ENCODE results near the gene AATF.

The AATF gene

DNA sequence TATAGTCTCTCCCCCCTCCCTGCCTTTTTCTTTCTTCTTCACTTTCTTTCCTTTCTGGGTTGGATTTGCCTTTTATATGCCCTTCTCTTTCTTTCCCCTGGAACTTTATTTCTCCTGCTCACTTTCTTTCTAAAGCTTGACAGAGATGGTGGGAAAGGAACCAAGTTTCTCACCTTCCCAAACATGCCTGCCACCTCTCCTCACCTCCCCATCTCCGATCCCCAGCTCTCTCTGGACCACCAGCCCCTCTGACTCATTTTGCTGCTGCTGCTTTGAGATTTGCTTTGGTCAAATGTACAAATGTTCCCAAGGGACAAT lies 18.2 kb upstream of the AATF start:
- no peak overlapping the region for H3K4me2 ChIP-seq (ENCODE audit: low read depth, low read length)
- no peak for DNase-seq
- no peaks in the 10 kb centered on the region for H3K9me2 ChIP-seq (replicated peaks; ENCODE audit: insufficient read depth, low read length)
- no peak overlapping the region for H3K27ac ChIP-seq (ENCODE audit: low read length)
- H3K79me2 ChIP-seq (ENCODE audit: low read length): no peaks in the 10 kb centered on the region
- no peaks in the 10 kb centered on the region for H3K36me3 ChIP-seq (replicated peaks; ENCODE audit: insufficient read depth, low read length)
- H3K27me3 ChIP-seq (replicated peaks; ENCODE audit: insufficient read depth, low read length): peaks cover 67% of the 10 kb centered on the region
- no peaks in the 10 kb centered on the region for H3K9me3 ChIP-seq (replicated peaks; ENCODE audit: insufficient read depth, low read length)
- H3K4me1 ChIP-seq (ENCODE audit: low read length): peaks cover 4% of the 10 kb centered on the region; the same call in 1 of the 2 replicates
- TF ChIP-seq EZH2 (optimal IDR thresholded peaks at IDR 0.05; ENCODE audit: low read depth, low read length): no peak
- no peak for TF ChIP-seq EZH2phosphoT487 (IDR thresholded peaks at IDR 0.05; ENCODE audit: low read length)
- TF ChIP-seq, protein P1, sequence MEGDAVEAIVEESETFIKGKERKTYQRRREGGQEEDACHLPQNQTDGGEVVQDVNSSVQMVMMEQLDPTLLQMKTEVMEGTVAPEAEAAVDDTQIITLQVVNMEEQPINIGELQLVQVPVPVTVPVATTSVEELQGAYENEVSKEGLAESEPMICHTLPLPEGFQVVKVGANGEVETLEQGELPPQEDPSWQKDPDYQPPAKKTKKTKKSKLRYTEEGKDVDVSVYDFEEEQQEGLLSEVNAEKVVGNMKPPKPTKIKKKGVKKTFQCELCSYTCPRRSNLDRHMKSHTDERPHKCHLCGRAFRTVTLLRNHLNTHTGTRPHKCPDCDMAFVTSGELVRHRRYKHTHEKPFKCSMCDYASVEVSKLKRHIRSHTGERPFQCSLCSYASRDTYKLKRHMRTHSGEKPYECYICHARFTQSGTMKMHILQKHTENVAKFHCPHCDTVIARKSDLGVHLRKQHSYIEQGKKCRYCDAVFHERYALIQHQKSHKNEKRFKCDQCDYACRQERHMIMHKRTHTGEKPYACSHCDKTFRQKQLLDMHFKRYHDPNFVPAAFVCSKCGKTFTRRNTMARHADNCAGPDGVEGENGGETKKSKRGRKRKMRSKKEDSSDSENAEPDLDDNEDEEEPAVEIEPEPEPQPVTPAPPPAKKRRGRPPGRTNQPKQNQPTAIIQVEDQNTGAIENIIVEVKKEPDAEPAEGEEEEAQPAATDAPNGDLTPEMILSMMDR (IDR thresholded peaks at IDR 0.05; ENCODE audit: low read length): no peak
- no peaks in the 10 kb centered on the region for H3F3A ChIP-seq (ENCODE audit: insufficient read depth, low read length)
- no peak overlapping the region for H2AFZ ChIP-seq (ENCODE audit: low read length)
- no peak overlapping the region for H3K9ac ChIP-seq (ENCODE audit: low read length)
- no peak overlapping the region for H3K4me3 ChIP-seq (ENCODE audit: low read length)
- H4K20me1 ChIP-seq (ENCODE audit: insufficient read depth, low read length): no peaks in the 10 kb centered on the region

DNA sequence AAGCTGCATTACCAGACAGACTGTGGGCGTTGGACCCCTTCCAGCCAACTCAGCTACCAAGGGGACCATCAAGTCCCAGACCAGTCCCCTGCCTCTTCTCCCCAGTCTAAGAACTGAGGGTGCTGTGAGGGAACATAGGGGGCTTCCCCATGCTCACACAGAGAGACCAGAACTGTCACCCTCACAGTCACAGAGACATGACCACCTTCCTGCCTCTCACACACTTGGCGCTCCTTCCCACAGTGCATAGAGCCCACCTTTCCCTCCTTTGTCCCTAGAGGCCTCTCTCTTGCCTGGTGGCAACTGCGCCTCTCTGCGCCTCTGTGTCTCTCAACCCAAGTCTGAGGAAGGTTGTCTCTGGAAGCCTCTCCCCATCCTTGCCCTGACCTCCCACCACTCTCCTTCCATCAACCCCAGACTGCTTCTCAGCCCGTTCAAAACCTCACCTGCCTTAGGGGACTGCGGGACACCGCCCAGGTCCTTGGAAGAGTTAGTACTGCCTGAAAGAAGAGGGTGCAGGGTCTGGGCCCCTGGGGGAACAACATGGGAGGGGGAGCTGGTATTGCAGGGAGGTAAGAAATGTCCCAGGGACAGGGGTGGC lies 17.6 kb upstream of the AATF start:
- Histone ChIP-seq H3K27ac (ENCODE audit: low read length) (no peak overlapping the region), H4K20me1 (ENCODE audit: insufficient read depth, low read length) (no peaks in the 10 kb centered on the region), H3K4me2 (ENCODE audit: low read depth, low read length) (no peak overlapping the region), H3K9me3 (replicated peaks; ENCODE audit: insufficient read depth, low read length) (no peaks in the 10 kb centered on the region), H3K27me3 (replicated peaks; ENCODE audit: insufficient read depth, low read length) (peaks cover 73% of the 10 kb centered on the region), H3K9me2 (replicated peaks; ENCODE audit: insufficient read depth, low read length) (no peaks in the 10 kb centered on the region), H3F3A (ENCODE audit: insufficient read depth, low read length) (no peaks in the 10 kb centered on the region), H3K4me3 (ENCODE audit: low read length) (no peak overlapping the region), H3K79me2 (ENCODE audit: low read length) (no peaks in the 10 kb centered on the region), H3K9ac (ENCODE audit: low read length) (no peak overlapping the region), H3K36me3 (replicated peaks; ENCODE audit: insufficient read depth, low read length) (no peaks in the 10 kb centered on the region), H3K4me1 (ENCODE audit: low read length) (peaks cover 4% of the 10 kb centered on the region; the same call in 1 of the 2 replicates), H2AFZ (ENCODE audit: low read length) (no peak overlapping the region)
- DNase-seq: no peak
- no peak for TF ChIP-seq EZH2 (optimal IDR thresholded peaks at IDR 0.05; ENCODE audit: low read depth, low read length)
- TF ChIP-seq, protein P1 (IDR thresholded peaks at IDR 0.05; ENCODE audit: low read length): no peak
- no peak for TF ChIP-seq EZH2phosphoT487 (IDR thresholded peaks at IDR 0.05; ENCODE audit: low read length)

DNA sequence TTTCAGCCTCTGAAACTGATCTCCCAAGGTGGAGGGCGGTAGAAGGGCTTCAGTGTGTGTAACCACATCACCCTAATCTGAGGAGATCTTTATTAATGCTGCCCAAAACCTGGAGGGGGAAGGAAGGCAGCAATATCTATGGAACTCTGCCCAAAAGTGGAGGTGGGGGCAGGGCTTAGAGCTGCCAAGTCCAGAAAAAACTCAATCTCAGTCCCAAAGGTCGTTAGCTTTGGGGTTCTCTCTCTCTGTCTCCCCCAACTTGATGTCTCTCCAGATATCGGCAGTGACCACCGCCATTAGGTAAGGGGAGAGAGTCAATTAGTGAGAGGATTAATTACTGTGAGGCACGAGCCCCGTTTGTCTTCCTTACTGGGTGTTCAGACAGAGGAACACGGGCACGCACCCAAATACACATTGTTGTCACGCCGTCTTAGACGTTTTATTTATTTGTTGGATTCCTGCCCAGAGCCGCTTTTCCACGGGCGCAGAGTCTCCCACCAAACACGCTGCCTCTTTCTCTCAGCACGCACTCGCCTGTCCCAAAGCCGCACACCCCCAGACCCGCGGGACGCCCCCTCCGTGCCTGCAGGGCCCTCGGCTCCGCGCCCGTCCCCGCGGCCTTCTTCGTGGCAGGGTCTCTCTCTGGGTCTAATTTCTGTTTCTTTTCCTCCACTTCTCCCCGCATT lies 16.9 kb upstream of the AATF start:
- TF ChIP-seq EZH2 (optimal IDR thresholded peaks at IDR 0.05; ENCODE audit: low read depth, low read length): no peak
- no peak overlapping the region for H3K27ac ChIP-seq (ENCODE audit: low read length)
- peaks cover 80% of the 10 kb centered on the region for H3K27me3 ChIP-seq (replicated peaks; ENCODE audit: insufficient read depth, low read length)
- peaks cover 4% of the 10 kb centered on the region; the same call in 1 of the 2 replicates for H3K4me1 ChIP-seq (ENCODE audit: low read length)
- no peak overlapping the region for H3K4me3 ChIP-seq (ENCODE audit: low read length)
- H3K9me2 ChIP-seq (replicated peaks; ENCODE audit: insufficient read depth, low read length): no peaks in the 10 kb centered on the region
- H3K36me3 ChIP-seq (replicated peaks; ENCODE audit: insufficient read depth, low read length): no peaks in the 10 kb centered on the region
- no peak overlapping the region for H3K4me2 ChIP-seq (ENCODE audit: low read depth, low read length)
- H3K79me2 ChIP-seq (ENCODE audit: low read length): no peaks in the 10 kb centered on the region
- H2AFZ ChIP-seq (ENCODE audit: low read length): no peak overlapping the region
- H4K20me1 ChIP-seq (ENCODE audit: insufficient read depth, low read length): no peaks in the 10 kb centered on the region
- H3F3A ChIP-seq (ENCODE audit: insufficient read depth, low read length): no peaks in the 10 kb centered on the region
- H3K9me3 ChIP-seq (replicated peaks; ENCODE audit: insufficient read depth, low read length): no peaks in the 10 kb centered on the region
- no peak for DNase-seq
- H3K9ac ChIP-seq (ENCODE audit: low read length): no peak overlapping the region

DNA sequence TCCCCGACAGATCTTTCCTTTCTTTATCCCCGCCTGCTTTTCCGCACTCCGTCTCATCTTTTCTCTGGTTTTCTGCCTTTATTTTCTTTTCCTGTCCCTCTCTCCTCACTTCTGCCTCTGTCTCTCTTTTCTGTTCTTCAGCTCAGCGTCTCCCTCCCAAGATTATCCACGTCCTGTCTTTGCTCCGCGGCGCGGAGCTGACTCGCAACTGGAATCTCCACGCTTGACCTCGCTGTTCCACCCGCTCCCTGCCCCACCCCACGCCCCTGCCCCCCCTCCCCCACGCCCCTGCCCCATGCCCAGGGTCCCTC lies 16.4 kb upstream of the AATF start:
- no peaks in the 10 kb centered on the region for H4K20me1 ChIP-seq (ENCODE audit: insufficient read depth, low read length)
- no peak overlapping the region for H3K4me2 ChIP-seq (ENCODE audit: low read depth, low read length)
- no peaks in the 10 kb centered on the region for H3K9me3 ChIP-seq (replicated peaks; ENCODE audit: insufficient read depth, low read length)
- no peak overlapping the region for H3K27ac ChIP-seq (ENCODE audit: low read length)
- no peaks in the 10 kb centered on the region for H3K79me2 ChIP-seq (ENCODE audit: low read length)
- no peak overlapping the region for H3K9ac ChIP-seq (ENCODE audit: low read length)
- DNase-seq: no peak
- H3K4me1 ChIP-seq (ENCODE audit: low read length): peaks cover 4% of the 10 kb centered on the region; the same call in 1 of the 2 replicates
- TF ChIP-seq, protein P1 (IDR thresholded peaks at IDR 0.05; ENCODE audit: low read length): no peak
- TF ChIP-seq EZH2 (optimal IDR thresholded peaks at IDR 0.05; ENCODE audit: low read depth, low read length) (no peak), EZH2phosphoT487 (IDR thresholded peaks at IDR 0.05; ENCODE audit: low read length) (no peak)
- no peaks in the 10 kb centered on the region for H3K9me2 ChIP-seq (replicated peaks; ENCODE audit: insufficient read depth, low read length)
- peaks cover 85% of the 10 kb centered on the region for H3K27me3 ChIP-seq (replicated peaks; ENCODE audit: insufficient read depth, low read length)
- H3K36me3 ChIP-seq (replicated peaks; ENCODE audit: insufficient read depth, low read length): no peaks in the 10 kb centered on the region
- H3K4me3 ChIP-seq (ENCODE audit: low read length): no peak overlapping the region
- no peak overlapping the region for H2AFZ ChIP-seq (ENCODE audit: low read length)
- H3F3A ChIP-seq (ENCODE audit: insufficient read depth, low read length): no peaks in the 10 kb centered on the region
